Activated CD8-positive, alpha-beta T cell treated with anti-CD3 and anti-CD28 coated beads for 36 hours (primary cell): ENCODE data around the gene TMUB1. TPM values are rescaled to one million over a fixed set of nuclear protein-coding genes. Genes with fewer than 3 reads are reported as not detected.

ENCODE experiments used
- ATAC-seq: fragments of 200-7000 bp; cut with Tn5 transposase; one replicate; pipeline ENCODE4 v1.10.0; 2021; ENCODE audit warnings: mild to moderate bottlenecking, moderate library complexity
- CTCF ChIA-PET: fragments of 350-600 bp; sonication (Branson Sonifier 250); formaldehyde crosslinking; loops from one replicate; lab custom pipeline; 2021; ENCODE audit warnings: antibody characterized with exemption; lab: Charles Lee
- POLR2A ChIA-PET: fragments of 350-600 bp; sonication (Branson Sonifier 250); formaldehyde crosslinking; loops from one replicate; lab custom pipeline; 2021; ENCODE audit warnings: antibody characterized with exemption; lab: Charles Lee
- DNase-seq: peaks from one replicate; pipeline ENCODE4 v3.0.0-alpha.2; 2020
- H3K27ac Mint-ChIP-seq: one replicate; pipeline ENCODE4 v1.8.0; 2021; ENCODE audit warnings: mild to moderate bottlenecking, mixed read lengths
- H3K27me3 Mint-ChIP-seq: one replicate; pipeline ENCODE4 v1.8.0; 2021; ENCODE audit warnings: mixed read lengths
- H3K36me3 Mint-ChIP-seq: one replicate; pipeline ENCODE4 v1.8.0; 2021; ENCODE audit warnings: low read depth, mixed read lengths
- H3K4me1 Mint-ChIP-seq: one replicate; pipeline ENCODE4 v1.8.0; 2021; ENCODE audit warnings: low read depth, mixed read lengths
- H3K4me3 Mint-ChIP-seq: one replicate; pipeline ENCODE4 v1.8.0; 2021; ENCODE audit warnings: mild to moderate bottlenecking, moderate library complexity, mixed read lengths
- H3K9me3 Mint-ChIP-seq: one replicate; pipeline ENCODE4 v1.8.0; 2021; ENCODE audit warnings: mixed read lengths
- intact Hi-C: fragments of 100-400 bp; cut with micrococcal nuclease; formaldehyde crosslinking; loops from one replicate; pipeline ENCODE4 v1.10.0; 2022
- total RNA-seq, 2 experiments: library from RNA; stranded (reverse); gene quantifications; one replicate each; pipeline ENCODE4 v1.2.3, GENCODE V29; 2021
- TF ChIP-seq, protein P1 (sequence below): fragments of 200-600 bp; IDR thresholded peaks from one replicate; pipeline ENCODE4 v1.8.0; 2022; ENCODE audit warnings: antibody characterized with exemption, mild to moderate bottlenecking

Gene TMUB1
- total RNA-seq, 2 experiments from 2014 or later: 59.7 to 64.2 TPM

DNA sequence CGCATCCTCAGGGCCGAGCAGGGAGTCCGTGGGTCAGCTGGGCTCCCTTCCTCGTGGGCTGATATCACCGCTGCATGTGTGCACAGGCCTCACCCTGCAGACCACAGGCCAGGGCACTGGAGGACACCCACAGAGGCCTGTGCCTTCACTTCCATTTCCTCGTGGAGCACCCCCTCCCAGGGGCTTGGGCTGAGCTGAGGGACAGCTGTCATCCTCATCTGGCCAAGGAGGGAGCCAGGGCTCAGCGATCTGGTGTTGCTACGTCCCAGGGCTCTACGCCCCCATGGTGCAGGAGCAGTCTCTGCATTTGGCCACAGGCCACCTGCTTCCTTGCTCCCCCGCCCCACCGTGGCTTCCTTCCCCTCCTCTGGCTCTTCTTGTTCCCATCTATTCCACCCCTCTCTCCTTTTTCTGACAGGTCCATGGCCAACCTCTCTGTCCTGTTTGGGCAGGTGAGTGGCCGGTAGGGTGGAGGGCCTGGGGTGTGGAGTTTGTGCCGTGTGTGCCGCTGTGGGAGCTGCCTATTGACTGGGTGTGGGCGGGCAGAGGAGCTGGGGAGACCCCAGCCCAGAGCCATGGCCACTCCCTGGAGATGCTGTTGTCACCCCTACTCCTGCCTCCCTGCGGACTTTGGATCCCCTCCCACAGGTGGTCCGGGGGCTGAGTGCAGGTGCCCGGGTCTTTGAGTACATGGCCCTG is 43.3 kb downstream of the TMUB1 start:
- Mint-ChIP-seq H3K27me3 (no peaks in the 10 kb centered on the region), H3K27ac (peak overlapping the region; percentile 89)
- intact Hi-C loops: no loop called here

GRCh38 chr7:151038951-151039849 is 44.1 kb downstream of the TMUB1 start:
- peak; percentile 93 for ATAC-seq
- intact Hi-C loops: no loop called here
- H3K36me3 Mint-ChIP-seq: peaks cover 8% of the 10 kb centered on the region
- H3K4me3 Mint-ChIP-seq: peak overlapping the region; percentile 5
- H3K4me1 Mint-ChIP-seq: peaks cover 20% of the 10 kb centered on the region
- CTCF ChIA-PET: interaction anchor here (0.9 to 2.3 kb wide), 6 partner anchors 11 to 141 kb away, joined by 3 to 9 read pairs (median 4); partner anchors contain the start of gene ABCB8
- peak; percentile 96 for DNase-seq
- no peaks in the 10 kb centered on the region for H3K9me3 Mint-ChIP-seq
- no peaks in the 10 kb centered on the region for H3K27me3 Mint-ChIP-seq
- TF ChIP-seq, protein P1, sequence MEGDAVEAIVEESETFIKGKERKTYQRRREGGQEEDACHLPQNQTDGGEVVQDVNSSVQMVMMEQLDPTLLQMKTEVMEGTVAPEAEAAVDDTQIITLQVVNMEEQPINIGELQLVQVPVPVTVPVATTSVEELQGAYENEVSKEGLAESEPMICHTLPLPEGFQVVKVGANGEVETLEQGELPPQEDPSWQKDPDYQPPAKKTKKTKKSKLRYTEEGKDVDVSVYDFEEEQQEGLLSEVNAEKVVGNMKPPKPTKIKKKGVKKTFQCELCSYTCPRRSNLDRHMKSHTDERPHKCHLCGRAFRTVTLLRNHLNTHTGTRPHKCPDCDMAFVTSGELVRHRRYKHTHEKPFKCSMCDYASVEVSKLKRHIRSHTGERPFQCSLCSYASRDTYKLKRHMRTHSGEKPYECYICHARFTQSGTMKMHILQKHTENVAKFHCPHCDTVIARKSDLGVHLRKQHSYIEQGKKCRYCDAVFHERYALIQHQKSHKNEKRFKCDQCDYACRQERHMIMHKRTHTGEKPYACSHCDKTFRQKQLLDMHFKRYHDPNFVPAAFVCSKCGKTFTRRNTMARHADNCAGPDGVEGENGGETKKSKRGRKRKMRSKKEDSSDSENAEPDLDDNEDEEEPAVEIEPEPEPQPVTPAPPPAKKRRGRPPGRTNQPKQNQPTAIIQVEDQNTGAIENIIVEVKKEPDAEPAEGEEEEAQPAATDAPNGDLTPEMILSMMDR: no peak
- POLR2A ChIA-PET: interaction anchor here (0.7 to 1.7 kb wide), 5 partner anchors 11 to 43 kb away, joined by 3 to 4 read pairs (median 4); partner anchors contain the start of gene ABCB8
- H3K27ac Mint-ChIP-seq: peak overlapping the region; percentile 89

More for the DNA sequence above, 43.3 kb downstream of the TMUB1 start:
- TF ChIP-seq, protein P1: no peak
- Mint-ChIP-seq H3K4me1 (peaks cover 20% of the 10 kb centered on the region), H3K4me3 (no peak overlapping the region), H3K9me3 (no peaks in the 10 kb centered on the region), H3K36me3 (peaks cover 7% of the 10 kb centered on the region)
- DNase-seq: no peak
- ATAC-seq: no peak
- ChIA-PET CTCF (interaction anchor here (1.3 to 2.3 kb wide), 3 partner anchors 20 to 142 kb away, joined by 3 to 9 read pairs (median 5); no protein-coding TSS in a partner anchor), POLR2A (interaction anchor here (1.3 to 1.7 kb wide), 3 partner anchors 11 to 14 kb away, joined by 4 read pairs; partner anchors contain the start of gene ABCB8)

- ATAC-seq (no peak), DNase-seq (no peak)
- CTCF ChIA-PET: no interaction called here
- no peaks in the 10 kb centered on the region for H3K27me3 Mint-ChIP-seq
- TF ChIP-seq, protein P1: no peak
- no peaks in the 10 kb centered on the region for H3K9me3 Mint-ChIP-seq
- H3K4me1 Mint-ChIP-seq: peaks cover 20% of the 10 kb centered on the region
- POLR2A ChIA-PET: interaction anchor here (0.5 kb wide), 1 partner anchor 732 kb away, joined by 3 read pairs; no protein-coding TSS in a partner anchor
- intact Hi-C loops: no loop called here
- H3K4me3 Mint-ChIP-seq: no peak overlapping the region
- H3K36me3 Mint-ChIP-seq: peaks cover 8% of the 10 kb centered on the region
- H3K27ac Mint-ChIP-seq: no peak overlapping the region
These were observed 47.4 kb downstream of the TMUB1 start for GRCh38 chr7:151035902-151036301.

GRCh38 chr7:151035026-151035717 is 48.1 kb downstream of the TMUB1 start:
- ChIA-PET POLR2A (interaction anchor here (0.6 kb wide), 1 partner anchor 234 kb away, joined by 3 read pairs; no protein-coding TSS in a partner anchor), CTCF (no interaction called here)
- intact Hi-C loops: no loop called here
- H3K4me3 Mint-ChIP-seq: no peak overlapping the region
- ATAC-seq (no peak), DNase-seq (no peak)
- H3K27ac Mint-ChIP-seq: no peak overlapping the region
- no peaks in the 10 kb centered on the region for H3K27me3 Mint-ChIP-seq
- TF ChIP-seq, protein P1: no peak
- H3K36me3 Mint-ChIP-seq: peaks cover 8% of the 10 kb centered on the region
- no peaks in the 10 kb centered on the region for H3K9me3 Mint-ChIP-seq
- peaks cover 18% of the 10 kb centered on the region for H3K4me1 Mint-ChIP-seq
